Prostate gland (tissue), 2 donors: ENCODE data around the gene FHIT.

Source experiments
- CTCF ChIP-seq, 4 experiments: fragments of 200-600 bp in 2 of 4; fragments of 450-650 bp in 2 of 4; sonication (generic) in 2 of 4; IDR thresholded peaks; 1 replicate in 3 of 4; 2 replicates in 1 of 4; pipeline ENCODE4 v1.5.1; 2016 to 2019; ENCODE audit warnings: antibody characterized with exemption in 4 of 4, mild to moderate bottlenecking in 2 of 4, moderate library complexity in 2 of 4
- POLR2A ChIP-seq: fragments of 450-650 bp; IDR thresholded peaks from one replicate; pipeline ENCODE4 v1.6.1; 2016; ENCODE audit warnings: antibody characterized with exemption, mild to moderate bottlenecking
- POLR2AphosphoS5 ChIP-seq: sonication (generic); formaldehyde crosslinking; IDR thresholded peaks from one replicate; pipeline ENCODE4 v1.6.1; 2017; ENCODE audit warnings: antibody characterized with exemption

GRCh38 chr3:59784164-59784563 is 1467.1 kb downstream of the FHIT start:
- TF ChIP-seq POLR2A (no peak), POLR2AphosphoS5 (no peak), CTCF (IDR thresholded peaks at IDR 0.05) (no peak)
